Neural cell (in vitro differentiated cells): ENCODE data around the gene SLC25A23. TPM values are rescaled to one million over a fixed set of nuclear protein-coding genes. Genes with fewer than 3 reads are reported as not detected.

Experiments used
- H2AFZ ChIP-seq: fragments of 200-600, 300-800 bp; sonication (generic), shearing (Covaris generic); 2 replicates; pipeline ENCODE4 v1.6.0; 2014; ENCODE audit warnings: low read depth, mild to moderate bottlenecking, antibody characterized with exemption, low read length, moderate library complexity
- H3F3A ChIP-seq: fragments of 200-600 bp; shearing (Covaris generic); 2 replicates; pipeline ENCODE4 v1.6.1; 2016; ENCODE audit warnings: mild to moderate bottlenecking, moderate library complexity, mixed read lengths, antibody characterized with exemption, low read length; ENCODE audit not compliant: insufficient read depth, poor library complexity, severe bottlenecking
- H3K27ac ChIP-seq: fragments of 200-600, 300-800 bp; sonication (generic), shearing (Covaris generic); 2 replicates; pipeline ENCODE4 v1.5.1; 2014; ENCODE audit warnings: mild to moderate bottlenecking, low read length, moderate library complexity
- H3K27me3 ChIP-seq: fragments of 300-800, 200-600 bp; sonication (generic), shearing (Covaris generic); 2 replicates; pipeline ENCODE4 v1.6.0; 2014; ENCODE audit warnings: mild to moderate bottlenecking, low read depth, low read length, moderate library complexity; ENCODE audit not compliant: insufficient read depth
- H3K36me3 ChIP-seq: fragments of 300-800, 200-600 bp; sonication (generic), shearing (Covaris generic); 2 replicates; pipeline ENCODE4 v1.5.1; 2014; ENCODE audit warnings: mild to moderate bottlenecking, antibody characterized with exemption, low read length, moderate library complexity; ENCODE audit not compliant: insufficient read depth
- H3K4me2 ChIP-seq: fragments of 300-800, 200-600 bp; sonication (generic), shearing (Covaris generic); 2 replicates; pipeline ENCODE4 v1.6.0; 2014; ENCODE audit warnings: mild to moderate bottlenecking, low read length
- H3K4me3 ChIP-seq: fragments of 300-800, 200-600 bp; sonication (generic), shearing (Covaris generic); 2 replicates; pipeline ENCODE4 v1.5.1; 2014; ENCODE audit warnings: mild to moderate bottlenecking, low read length, moderate library complexity
- H3K79me2 ChIP-seq: fragments of 200-600 bp; shearing (Covaris generic); replicated peaks from 2 replicates; pipeline ENCODE4 v1.6.0; 2014; ENCODE audit warnings: mild to moderate bottlenecking, low read length, moderate library complexity; ENCODE audit not compliant: insufficient read depth
- H3K9ac ChIP-seq: fragments of 300-800, 200-600 bp; sonication (generic), shearing (Covaris generic); 2 replicates; pipeline ENCODE4 v1.6.1; 2016; ENCODE audit warnings: mild to moderate bottlenecking, low read length, mixed read lengths
- H3K9me2 ChIP-seq: fragments of 200-600 bp; shearing (Covaris generic); 2 replicates; pipeline ENCODE4 v1.6.1; 2016; ENCODE audit warnings: mild to moderate bottlenecking, low read length, mixed read lengths; ENCODE audit not compliant: insufficient read depth
- H3K9me3 ChIP-seq: fragments of 200-600, 300-800 bp; sonication (generic), shearing (Covaris generic); 2 replicates; pipeline ENCODE4 v1.6.1; 2016; ENCODE audit warnings: mild to moderate bottlenecking, mixed run types, low read length, moderate library complexity, mixed read lengths
- H4K20me1 ChIP-seq: fragments of 200-600 bp; shearing (Covaris generic); 2 replicates; pipeline ENCODE4 v1.6.1; 2016; ENCODE audit warnings: mild to moderate bottlenecking, mixed run types; ENCODE audit not compliant: insufficient read depth
- CTCF ChIP-seq: fragments of 450-650 bp; IDR thresholded peaks from 2 replicates; pipeline ENCODE4 v1.5.1; 2014; ENCODE audit warnings: antibody characterized with exemption, mild to moderate bottlenecking, moderate library complexity; ENCODE audit not compliant: poor library complexity, severe bottlenecking
- EP300 ChIP-seq: fragments of 450-650 bp; conservative IDR thresholded peaks from 2 replicates; pipeline ENCODE4 v1.6.1; 2014; ENCODE audit warnings: antibody characterized with exemption, mild to moderate bottlenecking, moderate library complexity; ENCODE audit not compliant: poor library complexity, severe bottlenecking
- EZH2 ChIP-seq: fragments of 200-600, 300-800 bp; shearing (Covaris generic), sonication (generic); IDR thresholded peaks from 2 replicates; pipeline ENCODE4 v1.6.1; 2014; ENCODE audit warnings: antibody characterized with exemption, low read length, borderline replicate concordance, mild to moderate bottlenecking; ENCODE audit not compliant: insufficient read depth, poor library complexity, severe bottlenecking
- MXI1 ChIP-seq: fragments of 450-650 bp; conservative IDR thresholded peaks from 2 replicates; pipeline ENCODE4 v1.6.1; 2014; ENCODE audit warnings: antibody characterized with exemption, mild to moderate bottlenecking; ENCODE audit not compliant: poor library complexity, severe bottlenecking
- POLR2AphosphoS5 ChIP-seq: IDR thresholded peaks from 2 replicates; pipeline ENCODE4 v1.6.1; 2012
- RAD21 ChIP-seq: fragments of 450-650 bp; conservative IDR thresholded peaks from 2 replicates; pipeline ENCODE4 v1.6.1; 2014; ENCODE audit warnings: antibody characterized with exemption, mild to moderate bottlenecking, moderate library complexity
- REST ChIP-seq: IDR thresholded peaks from 2 replicates; pipeline ENCODE4 v1.6.1; 2012; ENCODE audit warnings: borderline replicate concordance
- SMC3 ChIP-seq: fragments of 450-650 bp; conservative IDR thresholded peaks from 2 replicates; pipeline ENCODE4 v1.6.1; 2014; ENCODE audit warnings: antibody characterized with exemption, mild to moderate bottlenecking, moderate library complexity; ENCODE audit not compliant: poor library complexity
- TAF1 ChIP-seq: IDR thresholded peaks from 2 replicates; pipeline ENCODE4 v1.6.1; 2012; ENCODE audit warnings: low read depth
- polyA plus RNA-seq: library from polyadenylated mRNA; depleted of rRNA; stranded (reverse); fragments of >200 nt; gene quantifications from 2 replicates; pipeline ENCODE4 v1.2.3, GENCODE V29; 2014

Gene SLC25A23
- polyA plus RNA-seq, 1 donor from 2014 or later, result 36.3 TPM

DNA sequence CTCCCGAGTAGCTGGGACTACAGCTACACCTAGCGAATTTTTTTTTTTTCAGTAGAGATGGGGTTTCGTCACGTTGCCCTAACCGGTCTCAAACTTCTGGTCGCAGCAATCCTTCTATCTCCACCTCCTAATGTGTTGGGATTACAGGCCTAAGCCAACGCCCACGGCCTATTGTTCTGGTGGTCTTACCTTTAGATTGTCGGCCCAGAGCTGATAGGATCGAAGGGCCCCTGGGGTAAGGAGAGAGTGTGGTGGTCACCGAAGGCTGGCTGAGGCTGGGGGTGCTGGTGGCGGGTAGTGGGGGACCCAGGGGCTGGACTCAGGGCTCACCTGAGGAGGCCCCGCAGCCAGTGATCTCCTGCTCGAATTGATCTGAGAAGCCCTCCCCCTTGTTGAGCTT lies 11.5 kb upstream of the SLC25A23 start (continued):
- TF ChIP-seq EP300, result no peak
- TF ChIP-seq SMC3, result no peak

GRCh38 chr19:6470173-6470572 lies 10.6 kb upstream of the SLC25A23 start:
- Histone ChIP-seq H3K4me3 (no peak overlapping the region), H3K9me3 (no peaks in the 10 kb centered on the region), H3K4me2 (no peak overlapping the region), H2AFZ (no peak overlapping the region), H3K79me2 (no peaks in the 10 kb centered on the region), H3K27me3 (peaks cover 8% of the 10 kb centered on the region), H4K20me1 (no peaks in the 10 kb centered on the region), H3K36me3 (no peaks in the 10 kb centered on the region), H3K9me2 (no peaks in the 10 kb centered on the region), H3K27ac (no peak overlapping the region), H3K9ac (no peak overlapping the region), H3F3A (no peaks in the 10 kb centered on the region)
- TF ChIP-seq TAF1 (no peak), POLR2AphosphoS5 (no peak), EP300 (no peak), REST (no peak), CTCF (no peak), MXI1 (no peak), RAD21 (no peak), EZH2 (no peak), SMC3 (no peak)

DNA sequence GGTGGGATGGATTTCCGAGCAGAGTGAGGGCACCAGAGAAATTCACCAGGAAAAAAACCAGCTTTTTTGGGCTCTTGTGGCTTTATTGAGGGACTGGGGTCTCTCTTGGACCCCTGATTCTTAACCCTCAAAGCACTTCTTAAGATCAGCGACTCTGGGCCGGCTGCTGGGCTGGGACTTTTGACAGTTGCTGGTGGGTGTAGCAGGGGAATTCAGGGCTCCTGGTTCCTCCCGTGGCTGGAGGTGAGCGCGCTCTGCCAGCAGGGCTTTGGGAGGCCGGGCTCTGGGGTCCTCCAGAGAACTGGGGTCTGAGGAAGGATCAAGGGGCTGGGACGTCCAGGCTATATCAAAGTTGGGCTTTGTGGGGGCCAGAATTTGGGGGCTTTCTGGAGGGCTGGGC lies 7.8 kb upstream of the SLC25A23 start:
- H3K79me2 ChIP-seq, result no peaks in the 10 kb centered on the region
- no peaks in the 10 kb centered on the region for H3K9me3 ChIP-seq
- no peak overlapping the region for H2AFZ ChIP-seq
- no peak overlapping the region for H3K4me2 ChIP-seq
- H4K20me1 ChIP-seq, result no peaks in the 10 kb centered on the region
- no peak overlapping the region for H3K4me3 ChIP-seq
- H3K36me3 ChIP-seq, result no peaks in the 10 kb centered on the region
- H3K9ac ChIP-seq, result no peak overlapping the region
- TF ChIP-seq REST (no peak), MXI1 (no peak), TAF1 (no peak), POLR2AphosphoS5 (no peak), EZH2 (no peak), SMC3 (no peak), CTCF (no peak), RAD21 (no peak), EP300 (no peak)
- H3K27ac ChIP-seq, result no peak overlapping the region
- H3K9me2 ChIP-seq, result no peaks in the 10 kb centered on the region
- H3K27me3 ChIP-seq, result peaks cover 32% of the 10 kb centered on the region
- no peaks in the 10 kb centered on the region for H3F3A ChIP-seq
